Gastrocnemius medialis (tissue), 4 donors: ENCODE measurements around the gene NKAPD1.
"Not testable (repeated sequence)": the region's sequence is repeated elsewhere in the genome, so short reads cannot be mapped to it uniquely, and the experiment has no call there.

Source experiments
- POLR2A ChIP-seq, 2 donors: fragments of 450-650 bp; IDR thresholded peaks; one replicate each; pipeline ENCODE4 v1.6.1; 2017; ENCODE audit warnings: antibody characterized with exemption in 2 of 2, mild to moderate bottlenecking in 2 of 2, moderate library complexity in 2 of 2
- TF ChIP-seq, protein P1 (sequence below), 5 experiments: fragments of 450-650 bp in 3 of 5; fragments of 200-600 bp in 2 of 5; sonication (generic) in 2 of 5; IDR thresholded peaks in 4 of 5; conservative IDR thresholded peaks in 1 of 5; 1 replicate in 4 of 5; 2 replicates in 1 of 5; pipeline ENCODE4 v1.5.1; 2016 to 2019; ENCODE audit warnings: antibody characterized with exemption in 5 of 5, mild to moderate bottlenecking in 3 of 5, moderate library complexity in 3 of 5

DNA sequence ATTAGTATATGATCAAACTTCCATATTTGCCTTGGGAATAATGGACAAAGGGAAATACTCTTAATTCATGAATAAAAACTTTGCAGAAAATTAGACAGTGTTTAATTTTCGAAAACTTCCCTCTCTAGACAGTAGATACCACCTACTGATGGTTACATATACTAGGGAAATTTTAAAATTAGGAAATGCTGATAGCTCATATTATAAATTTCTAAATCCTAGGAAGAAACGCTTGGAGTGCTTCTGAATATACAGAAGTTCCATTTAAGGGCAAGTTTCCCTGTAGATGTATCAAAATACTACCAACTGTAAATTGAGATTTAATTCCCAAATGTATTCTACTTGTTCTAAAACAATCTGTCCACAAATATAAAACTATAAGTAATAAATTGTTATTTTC is 21.2 kb downstream of the NKAPD1 start:
- TF ChIP-seq, protein P1, sequence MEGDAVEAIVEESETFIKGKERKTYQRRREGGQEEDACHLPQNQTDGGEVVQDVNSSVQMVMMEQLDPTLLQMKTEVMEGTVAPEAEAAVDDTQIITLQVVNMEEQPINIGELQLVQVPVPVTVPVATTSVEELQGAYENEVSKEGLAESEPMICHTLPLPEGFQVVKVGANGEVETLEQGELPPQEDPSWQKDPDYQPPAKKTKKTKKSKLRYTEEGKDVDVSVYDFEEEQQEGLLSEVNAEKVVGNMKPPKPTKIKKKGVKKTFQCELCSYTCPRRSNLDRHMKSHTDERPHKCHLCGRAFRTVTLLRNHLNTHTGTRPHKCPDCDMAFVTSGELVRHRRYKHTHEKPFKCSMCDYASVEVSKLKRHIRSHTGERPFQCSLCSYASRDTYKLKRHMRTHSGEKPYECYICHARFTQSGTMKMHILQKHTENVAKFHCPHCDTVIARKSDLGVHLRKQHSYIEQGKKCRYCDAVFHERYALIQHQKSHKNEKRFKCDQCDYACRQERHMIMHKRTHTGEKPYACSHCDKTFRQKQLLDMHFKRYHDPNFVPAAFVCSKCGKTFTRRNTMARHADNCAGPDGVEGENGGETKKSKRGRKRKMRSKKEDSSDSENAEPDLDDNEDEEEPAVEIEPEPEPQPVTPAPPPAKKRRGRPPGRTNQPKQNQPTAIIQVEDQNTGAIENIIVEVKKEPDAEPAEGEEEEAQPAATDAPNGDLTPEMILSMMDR (IDR thresholded peaks at IDR 0.05 in 4 of 5, conservative IDR thresholded peaks at IDR 0.05 in 1 of 5), result not testable (repeated sequence)
- TF ChIP-seq POLR2A (IDR thresholded peaks at IDR 0.05), result not testable (repeated sequence)
